ENCODE data around the gene ADAM12.

Gene ADAM12

DNA sequence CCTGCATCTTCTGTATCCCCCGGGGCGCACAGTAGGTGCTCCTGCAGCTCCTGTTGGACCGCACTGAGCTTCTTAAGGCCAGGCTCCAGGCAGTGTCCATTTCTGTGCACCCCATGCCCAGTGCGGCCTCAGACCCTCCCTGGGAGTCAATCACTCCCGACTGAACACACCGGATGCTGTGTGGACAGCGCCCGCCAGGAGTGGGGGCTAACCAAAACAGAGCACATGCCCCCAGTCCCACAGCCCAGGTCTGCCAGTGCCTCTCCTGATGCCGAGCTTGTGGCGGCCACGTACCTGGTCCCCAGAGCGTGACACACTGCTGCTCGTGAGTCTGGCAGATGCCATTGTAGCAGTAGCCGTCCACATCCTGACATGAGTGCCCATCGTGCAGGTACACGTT lies 323.8 kb downstream of the ADAM12 start:
- TF ChIP-seq CSDC2 (CRISPR knock-in tag; IDR thresholded peaks at IDR 0.05) (no peak), ZFP30 (CRISPR knock-in tag; IDR thresholded peaks at IDR 0.05) (no peak), SNAI2 (CRISPR knock-in tag; IDR thresholded peaks at IDR 0.05) (no peak), ZNF8 (CRISPR knock-in tag; IDR thresholded peaks at IDR 0.05) (no peak)
- TF ChIP-seq, protein P1, sequence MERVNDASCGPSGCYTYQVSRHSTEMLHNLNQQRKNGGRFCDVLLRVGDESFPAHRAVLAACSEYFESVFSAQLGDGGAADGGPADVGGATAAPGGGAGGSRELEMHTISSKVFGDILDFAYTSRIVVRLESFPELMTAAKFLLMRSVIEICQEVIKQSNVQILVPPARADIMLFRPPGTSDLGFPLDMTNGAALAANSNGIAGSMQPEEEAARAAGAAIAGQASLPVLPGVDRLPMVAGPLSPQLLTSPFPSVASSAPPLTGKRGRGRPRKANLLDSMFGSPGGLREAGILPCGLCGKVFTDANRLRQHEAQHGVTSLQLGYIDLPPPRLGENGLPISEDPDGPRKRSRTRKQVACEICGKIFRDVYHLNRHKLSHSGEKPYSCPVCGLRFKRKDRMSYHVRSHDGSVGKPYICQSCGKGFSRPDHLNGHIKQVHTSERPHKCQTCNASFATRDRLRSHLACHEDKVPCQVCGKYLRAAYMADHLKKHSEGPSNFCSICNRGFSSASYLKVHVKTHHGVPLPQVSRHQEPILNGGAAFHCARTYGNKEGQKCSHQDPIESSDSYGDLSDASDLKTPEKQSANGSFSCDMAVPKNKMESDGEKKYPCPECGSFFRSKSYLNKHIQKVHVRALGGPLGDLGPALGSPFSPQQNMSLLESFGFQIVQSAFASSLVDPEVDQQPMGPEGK (CRISPR knock-in tag; IDR thresholded peaks at IDR 0.05; ENCODE audit: borderline replicate concordance): no peak
- no peak for ATAC-seq

GRCh38 chr10:126063353-126063791 lies 324.9 kb downstream of the ADAM12 start:
- peak; percentile 52 for ATAC-seq
- TF ChIP-seq ZFP30 (CRISPR knock-in tag; IDR thresholded peaks at IDR 0.05) (no peak), TCF4 (CRISPR knock-in tag; IDR thresholded peaks at IDR 0.05; ENCODE audit: borderline replicate concordance) (no peak), ZNF70 (CRISPR knock-in tag; IDR thresholded peaks at IDR 0.05) (no peak), TOX (CRISPR knock-in tag; IDR thresholded peaks at IDR 0.05; ENCODE audit: borderline replicate concordance) (no peak), GLIS3 (CRISPR knock-in tag; IDR thresholded peaks at IDR 0.05) (no peak), ISL1 (CRISPR knock-in tag; IDR thresholded peaks at IDR 0.05) (no peak), ZC3H10 (CRISPR knock-in tag; IDR thresholded peaks at IDR 0.05) (no peak), PPARA (CRISPR knock-in tag; IDR thresholded peaks at IDR 0.05; ENCODE audit: borderline replicate concordance) (no peak), ARNTL (CRISPR knock-in tag; IDR thresholded peaks at IDR 0.05; ENCODE audit: borderline replicate concordance, low read depth) (no peak)
- TF ChIP-seq, protein P1 (CRISPR knock-in tag; IDR thresholded peaks at IDR 0.05; ENCODE audit: borderline replicate concordance): no peak

DNA sequence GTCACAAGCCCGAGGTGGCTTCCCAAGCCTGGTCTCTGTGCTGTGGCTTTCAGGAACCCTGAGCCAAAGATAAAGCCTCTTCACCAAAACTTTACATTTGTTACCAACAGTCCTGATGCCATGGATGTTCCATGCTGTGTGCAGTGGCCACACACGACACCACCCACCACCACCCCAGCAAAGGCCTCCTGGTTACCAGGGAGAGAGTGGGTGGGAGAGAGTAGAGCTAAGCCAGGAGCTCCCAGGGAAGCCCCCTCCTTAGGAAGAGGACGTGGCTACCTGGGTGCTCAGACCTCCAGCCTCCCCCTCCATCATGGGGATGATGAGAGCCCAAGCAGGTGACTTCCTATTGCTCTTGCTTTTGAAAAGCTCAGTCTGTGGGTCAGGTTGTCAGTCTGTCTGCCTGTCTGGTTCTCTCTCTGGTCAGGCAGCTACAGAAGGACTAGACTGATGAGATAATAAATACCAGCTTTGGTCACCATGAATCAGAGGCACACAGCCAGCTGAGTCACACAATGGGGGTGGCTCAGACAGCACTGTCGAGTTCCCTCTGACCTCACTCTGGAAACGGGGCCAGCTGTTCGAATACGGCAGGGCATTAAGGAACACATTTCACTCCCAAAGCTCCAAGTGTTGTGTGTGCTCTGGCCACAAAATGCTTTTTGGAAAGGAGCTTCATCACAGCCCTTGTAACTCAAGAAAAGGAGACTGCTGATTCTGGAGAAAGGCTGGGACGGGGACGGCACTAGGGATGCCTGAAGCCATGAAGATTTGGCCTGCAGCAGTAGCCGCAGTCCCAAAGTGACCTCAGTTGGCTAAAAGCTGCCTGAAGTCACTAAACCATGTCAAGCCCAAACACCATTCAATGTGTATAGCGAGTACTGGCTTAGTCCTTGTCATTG lies 325.9 kb downstream of the ADAM12 start:
- TF ChIP-seq ESRRG (CRISPR knock-in tag; IDR thresholded peaks at IDR 0.05): no peak
- TF ChIP-seq, protein P2, sequence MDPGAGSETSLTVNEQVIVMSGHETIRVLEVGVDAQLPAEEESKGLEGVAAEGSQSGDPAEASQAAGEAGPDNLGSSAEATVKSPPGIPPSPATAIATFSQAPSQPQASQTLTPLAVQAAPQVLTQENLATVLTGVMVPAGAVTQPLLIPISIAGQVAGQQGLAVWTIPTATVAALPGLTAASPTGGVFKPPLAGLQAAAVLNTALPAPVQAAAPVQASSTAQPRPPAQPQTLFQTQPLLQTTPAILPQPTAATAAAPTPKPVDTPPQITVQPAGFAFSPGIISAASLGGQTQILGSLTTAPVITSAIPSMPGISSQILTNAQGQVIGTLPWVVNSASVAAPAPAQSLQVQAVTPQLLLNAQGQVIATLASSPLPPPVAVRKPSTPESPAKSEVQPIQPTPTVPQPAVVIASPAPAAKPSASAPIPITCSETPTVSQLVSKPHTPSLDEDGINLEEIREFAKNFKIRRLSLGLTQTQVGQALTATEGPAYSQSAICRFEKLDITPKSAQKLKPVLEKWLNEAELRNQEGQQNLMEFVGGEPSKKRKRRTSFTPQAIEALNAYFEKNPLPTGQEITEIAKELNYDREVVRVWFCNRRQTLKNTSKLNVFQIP (CRISPR knock-in tag; IDR thresholded peaks at IDR 0.05; ENCODE audit: borderline replicate concordance, low read depth): no peak
- TF ChIP-seq ZFP3 (CRISPR knock-in tag; IDR thresholded peaks at IDR 0.05): peak; percentile 57
- TF ChIP-seq GLIS3 (CRISPR knock-in tag; IDR thresholded peaks at IDR 0.05): 0 out of 2 replicates have a peak, but pooled peaks have one; percentile 60
- no peak for TF ChIP-seq TCF4 (CRISPR knock-in tag; IDR thresholded peaks at IDR 0.05; ENCODE audit: borderline replicate concordance)
- TF ChIP-seq, protein P3, sequence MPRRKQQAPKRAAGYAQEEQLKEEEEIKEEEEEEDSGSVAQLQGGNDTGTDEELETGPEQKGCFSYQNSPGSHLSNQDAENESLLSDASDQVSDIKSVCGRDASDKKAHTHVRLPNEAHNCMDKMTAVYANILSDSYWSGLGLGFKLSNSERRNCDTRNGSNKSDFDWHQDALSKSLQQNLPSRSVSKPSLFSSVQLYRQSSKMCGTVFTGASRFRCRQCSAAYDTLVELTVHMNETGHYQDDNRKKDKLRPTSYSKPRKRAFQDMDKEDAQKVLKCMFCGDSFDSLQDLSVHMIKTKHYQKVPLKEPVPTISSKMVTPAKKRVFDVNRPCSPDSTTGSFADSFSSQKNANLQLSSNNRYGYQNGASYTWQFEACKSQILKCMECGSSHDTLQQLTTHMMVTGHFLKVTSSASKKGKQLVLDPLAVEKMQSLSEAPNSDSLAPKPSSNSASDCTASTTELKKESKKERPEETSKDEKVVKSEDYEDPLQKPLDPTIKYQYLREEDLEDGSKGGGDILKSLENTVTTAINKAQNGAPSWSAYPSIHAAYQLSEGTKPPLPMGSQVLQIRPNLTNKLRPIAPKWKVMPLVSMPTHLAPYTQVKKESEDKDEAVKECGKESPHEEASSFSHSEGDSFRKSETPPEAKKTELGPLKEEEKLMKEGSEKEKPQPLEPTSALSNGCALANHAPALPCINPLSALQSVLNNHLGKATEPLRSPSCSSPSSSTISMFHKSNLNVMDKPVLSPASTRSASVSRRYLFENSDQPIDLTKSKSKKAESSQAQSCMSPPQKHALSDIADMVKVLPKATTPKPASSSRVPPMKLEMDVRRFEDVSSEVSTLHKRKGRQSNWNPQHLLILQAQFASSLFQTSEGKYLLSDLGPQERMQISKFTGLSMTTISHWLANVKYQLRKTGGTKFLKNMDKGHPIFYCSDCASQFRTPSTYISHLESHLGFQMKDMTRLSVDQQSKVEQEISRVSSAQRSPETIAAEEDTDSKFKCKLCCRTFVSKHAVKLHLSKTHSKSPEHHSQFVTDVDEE (CRISPR knock-in tag; IDR thresholded peaks at IDR 0.05): no peak
- TF ChIP-seq CREB5 (CRISPR knock-in tag; IDR thresholded peaks at IDR 0.05; ENCODE audit: low read depth): peak; percentile 67; the same call in 1 of the 2 replicates
- no peak for TF ChIP-seq ZFP30 (CRISPR knock-in tag; IDR thresholded peaks at IDR 0.05)
- ATAC-seq: peak; percentile 74
